GM23338 (cell line): ENCODE results near the gene MEGF11. TPM values are rescaled to one million over a fixed set of nuclear protein-coding genes. Genes with fewer than 3 reads are reported as not detected.

Experiments used
- ATAC-seq: fragments of 200-7000 bp; cut with Tn5 transposase; 3 replicates; pipeline ENCODE4 v1.9.1; 2020
- DNase-seq: peaks from one replicate; pipeline ENCODE4 v3.0.0-alpha.2; 2015; ENCODE audit warnings: low spot score
- H2AFZ ChIP-seq: fragments of 200-600 bp; sonication (generic); 2 replicates; pipeline ENCODE4 v1.8.0; 2016; ENCODE audit warnings: antibody characterized with exemption, mild to moderate bottlenecking, moderate library complexity
- H3F3A ChIP-seq: fragments of 200-600 bp; sonication (generic); replicated peaks from 2 replicates; pipeline ENCODE4 v1.8.0; 2017; ENCODE audit warnings: antibody characterized with exemption, mixed run types, low read depth
- H3K27ac ChIP-seq: fragments of 200-600 bp; sonication (generic); 2 replicates; pipeline ENCODE4 v1.6.1; 2016; ENCODE audit warnings: low read depth
- H3K27me3 ChIP-seq: fragments of 200-600 bp; sonication (generic); 2 replicates; pipeline ENCODE4 v1.8.0; 2016; ENCODE audit warnings: mild to moderate bottlenecking, mixed run types, moderate library complexity; ENCODE audit not compliant: insufficient read depth
- H3K36me3 ChIP-seq: fragments of 200-600 bp; sonication (generic); 2 replicates; pipeline ENCODE4 v1.8.0; 2016; ENCODE audit warnings: mild to moderate bottlenecking; ENCODE audit not compliant: insufficient read depth
- H3K4me1 ChIP-seq: fragments of 200-600 bp; sonication (generic); 2 replicates; pipeline ENCODE4 v1.8.0; 2016; ENCODE audit warnings: mild to moderate bottlenecking, moderate library complexity; ENCODE audit not compliant: insufficient read depth
- H3K4me2 ChIP-seq: fragments of 200-600 bp; sonication (generic); 2 replicates; pipeline ENCODE4 v1.7.1; 2017; ENCODE audit warnings: mixed run types
- H3K4me3 ChIP-seq: fragments of 200-600 bp; sonication (generic); 2 replicates; pipeline ENCODE4 v1.6.1; 2016; ENCODE audit warnings: mixed run types
- H3K79me2 ChIP-seq: fragments of 200-600 bp; sonication (generic); replicated peaks from 2 replicates; pipeline ENCODE4 v1.8.0; 2017; ENCODE audit warnings: mild to moderate bottlenecking; ENCODE audit not compliant: insufficient read depth
- H3K9me2 ChIP-seq: fragments of 200-600 bp; sonication (generic); 2 replicates; pipeline ENCODE4 v1.8.0; 2017; ENCODE audit not compliant: insufficient read depth
- H4K20me1 ChIP-seq: fragments of 200-600 bp; sonication (generic); replicated peaks from 2 replicates; pipeline ENCODE4 v1.8.0; 2017; ENCODE audit warnings: mild to moderate bottlenecking; ENCODE audit not compliant: insufficient read depth
- H3K27ac Mint-ChIP-seq: 2 replicates; pipeline ENCODE4 v1.8.0; 2020; ENCODE audit warnings: inconsistent platforms, mild to moderate bottlenecking, moderate library complexity, mixed read lengths
- H3K27me3 Mint-ChIP-seq: 3 replicates; pipeline ENCODE4 v1.8.0; 2022; ENCODE audit warnings: low read depth, mild to moderate bottlenecking, moderate library complexity, mixed read lengths, inconsistent platforms; ENCODE audit not compliant: insufficient read depth, poor library complexity
- H3K36me3 Mint-ChIP-seq: 3 replicates; pipeline ENCODE4 v1.8.0; 2021; ENCODE audit warnings: low read depth, mild to moderate bottlenecking, inconsistent platforms, moderate library complexity, mixed read lengths
- H3K4me1 Mint-ChIP-seq: 3 replicates; pipeline ENCODE4 v1.8.0; 2020; ENCODE audit warnings: mild to moderate bottlenecking, inconsistent platforms, mixed read lengths
- H3K4me3 Mint-ChIP-seq: 3 replicates; pipeline ENCODE4 v1.8.0; 2021; ENCODE audit warnings: moderate library complexity, mild to moderate bottlenecking, inconsistent platforms, mixed read lengths
- H3K9me3 Mint-ChIP-seq: 3 replicates; pipeline ENCODE4 v1.8.0; 2020; ENCODE audit warnings: moderate library complexity, mild to moderate bottlenecking, inconsistent platforms, mixed read lengths
- CREB1 ChIP-seq: fragments of 250-450 bp; sonication (Bioruptor Pico); IDR thresholded peaks from 2 replicates; pipeline ENCODE4 v1.5.0; 2020; ENCODE audit warnings: low read depth, mild to moderate bottlenecking, moderate library complexity
- CTCF ChIP-seq, 2 experiments: fragments of 200-600 bp in 1 of 2; sonication (generic) in 1 of 2; conservative IDR thresholded peaks; 2 replicates each; pipeline versions ENCODE4 v1.5.1 to v1.6.1; 2016 to 2017; ENCODE audit warnings: antibody characterized with exemption in 2 of 2, low read depth in 2 of 2, mild to moderate bottlenecking in 2 of 2, moderate library complexity in 1 of 2
- EZH2 ChIP-seq: fragments of 200-600 bp; sonication (generic); IDR thresholded peaks from one replicate; pipeline ENCODE4 v1.8.0; 2017; ENCODE audit warnings: antibody characterized with exemption, mild to moderate bottlenecking, low read depth; ENCODE audit not compliant: unreplicated experiment
- JUNB ChIP-seq: IDR thresholded peaks from one replicate; pipeline ENCODE4 v1.6.1; 2016; ENCODE audit warnings: antibody characterized with exemption; ENCODE audit not compliant: unreplicated experiment
- NANOG ChIP-seq: IDR thresholded peaks from 2 replicates; pipeline ENCODE4 v1.6.1; 2016; ENCODE audit warnings: antibody characterized with exemption, borderline replicate concordance
- REST ChIP-seq: IDR thresholded peaks from one replicate; pipeline ENCODE4 v1.6.1; 2018; ENCODE audit warnings: antibody characterized with exemption; ENCODE audit not compliant: unreplicated experiment
- polyA plus RNA-seq: library from polyadenylated mRNA; unstranded; fragments of >200 nt; fragmentation: Nextera tagmentation; extraction: Ambion mirVana; gene quantifications from 2 replicates; pipeline ENCODE4 v1.2.1, GENCODE V29; 2016
- total RNA-seq: library from RNA; depleted of rRNA; stranded (reverse); fragments of >200 nt; shearing (Covaris generic); gene quantifications from 2 replicates; pipeline ENCODE4 v1.2.3, GENCODE V29; 2014
- TF ChIP-seq, protein P1 (sequence below): IDR thresholded peaks from 2 replicates; pipeline ENCODE4 v1.6.1; 2016; ENCODE audit warnings: antibody characterized with exemption

Gene MEGF11
- total and polyA plus RNA-seq, 2 experiments from 2014 or later, result 1.3 to 1.9 TPM

GRCh38 chr15:65949491-65949890 lies 304.1 kb downstream of the MEGF11 start (continued):
- TF ChIP-seq CTCF (conservative IDR thresholded peaks at IDR 0.05; ENCODE audit: low read depth in 2 of 2), result no peak
- TF ChIP-seq CREB1 (CRISPR knock-in tag), result no peak
- TF ChIP-seq JUNB, result no peak
- no peak for TF ChIP-seq NANOG
- TF ChIP-seq EZH2, result no peak
- TF ChIP-seq, protein P1, sequence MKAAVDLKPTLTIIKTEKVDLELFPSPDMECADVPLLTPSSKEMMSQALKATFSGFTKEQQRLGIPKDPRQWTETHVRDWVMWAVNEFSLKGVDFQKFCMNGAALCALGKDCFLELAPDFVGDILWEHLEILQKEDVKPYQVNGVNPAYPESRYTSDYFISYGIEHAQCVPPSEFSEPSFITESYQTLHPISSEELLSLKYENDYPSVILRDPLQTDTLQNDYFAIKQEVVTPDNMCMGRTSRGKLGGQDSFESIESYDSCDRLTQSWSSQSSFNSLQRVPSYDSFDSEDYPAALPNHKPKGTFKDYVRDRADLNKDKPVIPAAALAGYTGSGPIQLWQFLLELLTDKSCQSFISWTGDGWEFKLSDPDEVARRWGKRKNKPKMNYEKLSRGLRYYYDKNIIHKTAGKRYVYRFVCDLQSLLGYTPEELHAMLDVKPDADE, result no peak

DNA sequence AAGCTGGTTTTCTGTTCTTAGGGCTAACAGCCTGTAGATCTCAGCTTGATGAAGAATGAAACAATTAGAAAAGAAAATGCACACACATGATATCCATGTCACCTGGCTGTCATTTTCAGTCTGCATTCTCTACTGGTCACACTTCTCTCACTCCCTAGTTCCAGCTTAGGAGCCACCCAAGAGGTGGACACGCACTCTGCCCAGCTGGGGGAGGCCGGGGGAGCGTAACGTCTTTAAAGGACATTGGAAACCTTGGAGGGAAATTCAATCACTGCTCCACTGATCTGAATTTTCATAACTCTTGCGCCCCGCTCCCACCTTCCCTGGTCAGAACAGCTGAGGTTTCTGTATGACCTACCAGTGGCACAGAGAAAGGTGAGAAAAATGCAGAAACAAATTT lies 304.5 kb downstream of the MEGF11 start:
- no peak overlapping the region for H3K27ac Mint-ChIP-seq
- no peaks in the 10 kb centered on the region for H3K9me3 Mint-ChIP-seq
- TF ChIP-seq CTCF (conservative IDR thresholded peaks at IDR 0.05; ENCODE audit: low read depth in 2 of 2) (no peak), EZH2 (no peak), REST (no peak)
- no peaks in the 10 kb centered on the region for H3K27me3 ChIP-seq
- H3K4me3 ChIP-seq, result no peak overlapping the region
- DNase-seq, result no peak
- H3K27ac ChIP-seq, result no peak overlapping the region
- H3K36me3 ChIP-seq, result no peaks in the 10 kb centered on the region
- H4K20me1 ChIP-seq, result no peaks in the 10 kb centered on the region; the same call in 1 of the 2 replicates
- H3K4me1 Mint-ChIP-seq, result peaks cover 16% of the 10 kb centered on the region
- 0 out of 2 replicates have a peak, but pooled peaks cover 4% of the 10 kb centered on the region for H3F3A ChIP-seq
- ATAC-seq, result no peak
- peaks cover 3% of the 10 kb centered on the region; the same call in 1 of the 2 replicates for H3K4me1 ChIP-seq
- H3K4me3 Mint-ChIP-seq, result no peak overlapping the region
- no peaks in the 10 kb centered on the region for H3K36me3 Mint-ChIP-seq
- H3K27me3 Mint-ChIP-seq, result peaks cover 10% of the 10 kb centered on the region
- H3K79me2 ChIP-seq, result no peaks in the 10 kb centered on the region
- no peak overlapping the region for H3K4me2 ChIP-seq
- no peak overlapping the region for H2AFZ ChIP-seq
- peaks cover 12% of the 10 kb centered on the region; the same call in 1 of the 2 replicates for H3K9me2 ChIP-seq
